Upper lobe of left lung (tissue), 4 donors: ENCODE measurements around the gene SEMA4C.

Source experiments
- CTCF ChIP-seq, 6 experiments: fragments of 450-650 bp in 4 of 6; fragments of 200-600 bp in 2 of 6; sonication (generic) in 2 of 6; IDR thresholded peaks; one replicate each; pipeline ENCODE4 v1.5.1; 2016 to 2019; ENCODE audit warnings: antibody characterized with exemption in 6 of 6
- EP300 ChIP-seq, 4 donors: sonication (generic); formaldehyde crosslinking; IDR thresholded peaks; one replicate each; pipeline ENCODE4 v1.5.1; 2017; ENCODE audit warnings: antibody characterized with exemption in 4 of 4, control low read depth in 2 of 4
- POLR2A ChIP-seq, 4 donors: fragments of 450-650 bp; IDR thresholded peaks; one replicate each; pipeline ENCODE4 v1.5.1; 2016 to 2017; ENCODE audit warnings: antibody characterized with exemption in 4 of 4, mild to moderate bottlenecking in 2 of 4

DNA sequence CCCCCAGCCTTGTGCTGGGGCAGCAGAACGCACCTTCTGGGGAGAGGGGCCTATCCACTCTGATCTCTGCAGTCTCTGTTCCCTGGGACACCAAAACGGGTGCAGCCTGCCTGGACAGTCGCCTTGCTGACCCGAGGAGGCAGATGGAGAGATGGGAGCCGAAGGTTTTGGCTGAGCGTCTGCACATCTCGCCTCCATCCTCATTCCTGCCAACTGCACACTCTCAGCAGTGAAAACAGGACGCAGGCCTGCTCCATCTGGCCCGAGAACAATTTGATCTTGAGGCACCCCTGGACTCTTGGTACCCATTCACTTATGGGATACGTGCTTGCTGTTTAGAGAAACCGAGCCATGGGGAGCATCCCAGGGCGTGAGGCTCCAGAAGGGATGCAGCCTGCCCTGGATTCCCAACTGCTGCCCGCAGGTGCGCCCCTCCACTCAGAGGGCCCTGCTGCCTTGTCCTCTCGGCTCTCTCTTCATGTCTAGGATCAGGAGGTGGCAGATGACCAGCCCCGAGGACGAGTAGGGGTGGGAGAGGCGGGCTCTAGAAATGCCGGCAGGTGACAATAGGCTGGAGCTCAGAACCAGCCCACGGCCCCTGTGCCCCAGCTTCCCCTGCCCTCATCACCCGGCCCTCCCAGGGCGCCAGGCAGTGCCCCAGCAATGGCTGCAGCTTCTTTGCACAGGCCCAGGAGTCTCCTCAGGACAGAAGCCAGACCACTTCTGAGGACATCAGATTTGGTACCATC, 9.1 kb upstream of the SEMA4C start:
- no peak for TF ChIP-seq POLR2A (IDR thresholded peaks at IDR 0.05)
- no peak for TF ChIP-seq EP300 (IDR thresholded peaks at IDR 0.05)
- no peak for TF ChIP-seq CTCF (IDR thresholded peaks at IDR 0.05)
